Coronary artery (tissue), 2 donors: ENCODE data around the gene ZNF792.
"Not testable (repeated sequence)": the region's sequence is repeated elsewhere in the genome, so short reads cannot be mapped to it uniquely, and the experiment has no call there.

Experiments used
- DNase-seq: peaks from one replicate; pipeline ENCODE4 v3.0.0-alpha.2; 2017; ENCODE audit warnings: low spot score
- H3K27ac ChIP-seq, 2 donors: fragments of 200-600 bp; sonication (generic); one replicate each; pipeline ENCODE4 v1.5.1; 2016 to 2019
- H3K4me3 ChIP-seq: fragments of 200-600 bp; sonication (generic); 2 replicates; pipeline ENCODE4 v1.5.1; 2016; ENCODE audit warnings: mild to moderate bottlenecking, moderate library complexity
- TF ChIP-seq, protein P1 (sequence below): fragments of 200-600 bp; sonication (generic); IDR thresholded peaks from one replicate; pipeline ENCODE4 v1.5.1; 2019; ENCODE audit warnings: antibody characterized with exemption

ZNF792 gene

DNA sequence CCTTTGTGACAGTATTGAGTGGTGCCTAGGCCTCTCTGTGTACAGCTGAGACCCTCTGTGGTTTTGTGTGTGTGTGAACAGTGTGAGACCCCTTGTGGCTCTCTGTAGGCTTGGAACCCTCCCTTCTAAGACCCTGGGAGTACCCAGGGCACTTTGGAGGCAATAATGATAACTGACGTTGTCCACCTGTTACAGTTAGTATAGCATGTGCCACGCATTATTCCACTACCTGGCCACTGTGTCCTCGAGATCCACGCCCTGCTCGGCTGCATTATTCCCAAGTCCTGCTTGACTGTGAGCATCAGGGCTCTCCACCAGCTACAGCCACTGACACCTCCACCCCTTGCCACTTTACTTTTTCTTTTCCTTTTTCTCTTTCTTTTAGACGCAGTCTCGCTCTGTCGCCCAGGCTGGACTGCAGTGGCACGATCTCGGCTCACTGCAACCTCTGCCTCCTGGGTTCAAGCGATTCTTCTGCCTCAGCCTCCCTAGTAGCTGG, 38.1 kb upstream of the ZNF792 start:
- TF ChIP-seq, protein P1, sequence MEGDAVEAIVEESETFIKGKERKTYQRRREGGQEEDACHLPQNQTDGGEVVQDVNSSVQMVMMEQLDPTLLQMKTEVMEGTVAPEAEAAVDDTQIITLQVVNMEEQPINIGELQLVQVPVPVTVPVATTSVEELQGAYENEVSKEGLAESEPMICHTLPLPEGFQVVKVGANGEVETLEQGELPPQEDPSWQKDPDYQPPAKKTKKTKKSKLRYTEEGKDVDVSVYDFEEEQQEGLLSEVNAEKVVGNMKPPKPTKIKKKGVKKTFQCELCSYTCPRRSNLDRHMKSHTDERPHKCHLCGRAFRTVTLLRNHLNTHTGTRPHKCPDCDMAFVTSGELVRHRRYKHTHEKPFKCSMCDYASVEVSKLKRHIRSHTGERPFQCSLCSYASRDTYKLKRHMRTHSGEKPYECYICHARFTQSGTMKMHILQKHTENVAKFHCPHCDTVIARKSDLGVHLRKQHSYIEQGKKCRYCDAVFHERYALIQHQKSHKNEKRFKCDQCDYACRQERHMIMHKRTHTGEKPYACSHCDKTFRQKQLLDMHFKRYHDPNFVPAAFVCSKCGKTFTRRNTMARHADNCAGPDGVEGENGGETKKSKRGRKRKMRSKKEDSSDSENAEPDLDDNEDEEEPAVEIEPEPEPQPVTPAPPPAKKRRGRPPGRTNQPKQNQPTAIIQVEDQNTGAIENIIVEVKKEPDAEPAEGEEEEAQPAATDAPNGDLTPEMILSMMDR: no peak
- Histone ChIP-seq H3K27ac (no peak overlapping the region), H3K4me3 (peak overlapping the region; percentile 100)
- DNase-seq: no peak

DNA sequence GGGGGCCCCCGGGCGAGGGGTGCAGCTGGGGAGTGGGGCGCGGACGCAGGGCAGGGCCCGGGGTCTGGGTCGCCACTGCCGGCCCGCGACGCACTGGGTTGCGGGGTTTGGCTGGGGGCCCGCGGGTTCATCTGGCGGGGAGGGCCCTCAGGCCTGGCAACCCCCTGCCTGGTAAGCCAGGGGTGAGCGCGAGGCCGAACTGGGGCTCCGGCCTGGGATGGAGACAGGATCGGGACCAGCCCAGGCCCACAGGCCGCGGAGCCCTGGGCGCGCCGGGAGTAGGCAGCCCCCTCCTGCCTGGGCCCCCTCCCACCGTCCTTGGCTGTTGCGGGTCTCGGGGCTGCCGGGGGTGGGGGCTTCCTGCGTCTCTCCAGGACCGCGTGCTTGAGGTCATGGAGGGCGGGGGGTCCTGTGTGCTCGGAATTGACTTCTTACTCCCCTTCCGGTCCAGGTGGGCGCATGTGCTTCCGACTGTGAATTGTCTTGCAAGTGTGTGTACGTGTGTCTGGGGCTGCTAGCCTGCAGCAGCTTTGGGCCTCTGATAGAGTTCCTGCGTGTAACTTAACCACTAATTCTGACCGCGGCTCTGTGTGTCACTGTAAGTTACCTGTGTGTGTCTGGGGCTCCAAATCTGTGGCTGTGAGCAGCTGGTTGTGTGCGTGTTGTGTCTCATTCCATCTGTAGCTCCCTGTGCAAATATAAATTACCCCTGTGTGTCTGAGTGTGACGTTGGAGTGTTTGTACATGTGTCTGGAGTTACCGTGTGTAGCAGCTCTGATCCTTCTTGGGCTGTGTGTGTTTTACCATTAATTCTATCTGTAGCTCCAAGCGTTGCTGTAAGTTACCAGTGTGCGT, 36.8 kb upstream of the ZNF792 start:
- DNase-seq: no peak
- Histone ChIP-seq H3K27ac (peak overlapping the region; percentile 89 to 99), H3K4me3 (peak overlapping the region; percentile 100)
- TF ChIP-seq, protein P1: no peak

DNA sequence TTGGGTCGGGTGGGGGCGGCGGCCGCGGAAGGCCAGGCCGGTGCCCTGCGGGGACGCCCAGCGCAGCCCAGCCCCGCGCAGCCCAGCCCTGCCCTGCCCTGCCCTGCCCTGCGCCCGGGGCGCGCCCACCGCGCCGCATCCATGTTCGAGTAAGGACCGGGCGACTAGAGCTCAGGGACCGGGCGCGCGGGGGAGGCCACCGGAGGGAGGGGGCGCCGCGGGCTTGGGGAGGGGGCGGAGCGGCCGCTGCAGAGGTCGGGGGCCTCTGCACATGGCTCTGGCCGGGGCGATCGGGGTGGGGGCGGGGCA, 36.3 kb upstream of the ZNF792 start:
- TF ChIP-seq, protein P1: no peak
- DNase-seq: no peak
- peak overlapping the region; percentile 100 for H3K4me3 ChIP-seq
- H3K27ac ChIP-seq: peak overlapping the region; percentile 89 to 99

- H3K27ac ChIP-seq: peak within 1 kb of the TSS; percentile 89 to 99
- TF ChIP-seq, protein P1: no peak
- peak; percentile 91 for DNase-seq
Measured at GRCh38 chr19:34999498-35000337, 35.7 kb upstream of the ZNF792 start, which contains the start of gene GRAMD1A. Gene GRAMD1A, plus strand, starts transcription at chr19:35000323. Its CDS starts 156 bp downstream, at chr19:35000479.

DNA sequence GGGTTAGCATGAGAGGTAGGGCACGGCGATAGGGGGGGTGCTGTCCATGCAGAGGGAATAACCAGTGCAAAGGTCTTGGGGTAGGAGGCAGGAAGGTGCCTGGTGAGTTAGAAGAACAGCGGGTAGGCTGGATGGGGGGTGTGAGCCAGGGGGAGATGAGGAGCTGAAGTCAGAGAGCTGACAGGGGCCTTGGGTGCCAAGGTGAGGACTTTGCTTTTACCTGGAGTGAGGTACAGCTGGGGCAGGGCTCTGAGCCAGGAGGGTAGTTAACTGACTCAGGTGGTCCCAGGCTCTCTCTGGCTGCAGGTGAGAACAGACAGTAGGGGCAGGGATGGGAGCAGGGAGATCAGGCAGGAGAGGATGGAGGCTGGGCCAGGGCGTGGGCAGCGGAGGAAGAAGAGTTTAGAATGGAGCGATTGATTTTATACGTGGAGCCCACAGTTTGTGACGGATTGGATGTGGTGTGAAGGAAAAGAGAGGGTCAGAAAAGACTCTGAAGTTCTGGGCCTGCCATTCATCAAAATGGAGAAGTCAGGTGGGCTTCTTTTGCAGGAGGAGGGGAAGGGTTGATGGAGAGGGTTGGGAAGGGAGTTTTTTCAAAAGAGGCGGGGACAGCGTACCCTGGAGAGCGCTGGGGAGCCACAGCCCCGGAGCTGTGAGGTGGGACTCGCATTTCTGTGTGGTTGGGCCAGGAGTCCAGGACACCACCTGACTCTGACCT, 34.9 kb upstream of the ZNF792 start:
- TF ChIP-seq, protein P1: no peak
- DNase-seq: no peak
- Histone ChIP-seq H3K4me3 (peak overlapping the region; percentile 100), H3K27ac (peak overlapping the region; percentile 89 to 99)

More at GRCh38 chr19:34999498-35000337, 35.7 kb upstream of the ZNF792 start, which contains the start of gene GRAMD1A:
- H3K4me3 ChIP-seq: peak within 1 kb of the TSS; percentile 100

DNA sequence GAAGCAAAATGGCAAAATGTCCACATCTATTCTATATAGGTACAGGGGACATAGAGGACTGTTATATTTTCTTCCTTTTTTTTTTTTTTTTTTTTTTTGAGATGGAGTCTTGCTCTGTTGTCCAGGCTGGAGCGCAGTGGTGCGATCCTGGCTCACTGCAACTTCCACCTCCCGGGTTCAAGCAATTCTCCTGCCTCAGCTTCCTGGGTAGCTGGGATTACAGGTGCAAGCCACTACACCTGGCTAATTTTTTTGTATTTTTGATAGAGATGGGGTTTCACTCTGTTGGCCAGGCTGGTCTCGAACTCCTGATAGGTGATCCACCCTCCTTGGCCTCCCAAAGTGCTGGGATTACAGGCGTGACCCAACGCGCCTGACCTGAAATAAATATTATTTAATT, 34.2 kb upstream of the ZNF792 start:
- not testable (repeated sequence) for DNase-seq, H3K27ac ChIP-seq, H3K4me3 ChIP-seq
